CD4-positive, alpha-beta T cell treated with Interleukin-2 at 100 ng/mL for 4 hours (primary cell): ENCODE data around the gene REG4.
"Not testable (repeated sequence)": the region's sequence is repeated elsewhere in the genome, so short reads cannot be mapped to it uniquely, and the experiment has no call there.

ENCODE experiments used
- DNase-seq: peaks from one replicate; pipeline ENCODE4 v3.0.0-alpha.2; 2020; ENCODE audit warnings: low spot score

Gene REG4

GRCh38 chr1:119806489-119806888 is 4.8 kb downstream of the REG4 start:
- DNase-seq: no peak

- no peak for DNase-seq
Observed at GRCh38 chr1:119805746-119806145, 5.5 kb downstream of the REG4 start.

- no peak for DNase-seq
Observed at GRCh38 chr1:119805247-119805646, 6.0 kb downstream of the REG4 start.

GRCh38 chr1:119799599-119800177 is 11.6 kb downstream of the REG4 start:
- DNase-seq: no peak

GRCh38 chr1:119799003-119799402 is 12.3 kb downstream of the REG4 start:
- no peak for DNase-seq

- DNase-seq: no peak
Observed at GRCh38 chr1:119797606-119798005, 13.7 kb downstream of the REG4 start.

GRCh38 chr1:119797162-119797561 is 14.1 kb downstream of the REG4 start:
- no peak for DNase-seq

GRCh38 chr1:119795261-119796200 is 15.7 kb downstream of the REG4 start:
- no peak for DNase-seq

GRCh38 chr1:119794876-119795240 is 16.4 kb downstream of the REG4 start:
- no peak for DNase-seq

- DNase-seq: no peak
Observed at GRCh38 chr1:119794230-119794875, 16.9 kb downstream of the REG4 start.

GRCh38 chr1:119791377-119791776 is 19.9 kb downstream of the REG4 start:
- DNase-seq: no peak

GRCh38 chr1:119790451-119791198 is 20.6 kb downstream of the REG4 start:
- DNase-seq: no peak

- no peak for DNase-seq
Observed at GRCh38 chr1:119787776-119788175, 23.5 kb downstream of the REG4 start.

- DNase-seq: not testable (repeated sequence)
Observed at GRCh38 chr1:119786473-119787050, 24.7 kb downstream of the REG4 start.

GRCh38 chr1:119786046-119786445 is 25.2 kb downstream of the REG4 start:
- DNase-seq: not testable (repeated sequence)

- DNase-seq: no peak
Observed at GRCh38 chr1:119784191-119784781, 27.0 kb downstream of the REG4 start.

- DNase-seq: no peak
Observed at GRCh38 chr1:119783354-119784185, 27.7 kb downstream of the REG4 start.

GRCh38 chr1:119782631-119783325 is 28.5 kb downstream of the REG4 start:
- no peak for DNase-seq

GRCh38 chr1:119781434-119782210 is 29.6 kb downstream of the REG4 start:
- DNase-seq: no peak
